GM12878 (cell line): ENCODE results near the gene CDPF1. TPM values are rescaled to one million over a fixed set of nuclear protein-coding genes. Genes with fewer than 3 reads are reported as not detected.

Experiments used
- ATAC-seq: fragments of 200-7000 bp; cut with Tn5 transposase; 3 replicates; pipeline ENCODE4 v1.9.1; 2020; ENCODE audit warnings: mild to moderate bottlenecking, moderate library complexity
- BruUV-seq: library from RNA; stranded (reverse); fragments of 400-500 nt; replicated peaks from 2 replicates; lab custom pipeline; 2021; lab: Mats Ljungman, UMichigan
- CTCF ChIA-PET: fragments of 300-600 bp; sonication (Branson Sonifier 250); formaldehyde crosslinking; extraction: SDS; loops from one replicate; lab custom pipeline; 2021; ENCODE audit warnings: inconsistent platforms; lab: Yijun Ruan, JAX
- POLR2A ChIA-PET: fragments of 350-600 bp; formaldehyde crosslinking; extraction: SDS; loops from one replicate; lab custom pipeline; 2021; ENCODE audit warnings: inconsistent platforms; lab: Charles Lee
- RAD21 ChIA-PET: fragments of 300-600 bp; sonication (Branson Sonifier 250); formaldehyde crosslinking; loops from one replicate; lab custom pipeline; 2023; ENCODE audit warnings: antibody characterized with exemption; ENCODE audit not compliant: unreplicated experiment; lab: Charles Lee
- SMC1A ChIA-PET: fragments of 300-600 bp; sonication (Branson Sonifier 250); formaldehyde crosslinking; loops from one replicate; lab custom pipeline; 2023; ENCODE audit not compliant: unreplicated experiment, uncharacterized antibody; lab: Charles Lee
- DNase-seq: peaks from one replicate; pipeline ENCODE4 v3.0.0-alpha.2; 2011; ENCODE audit warnings: low read depth, low spot score
- FAIRE-seq: peaks from 3 replicates; lab custom pipeline; 2011; peaks lifted over from hg19 to GRCh38; lab: Jason Lieb, UNC
- H2AFZ ChIP-seq: 2 replicates; pipeline ENCODE4 v1.6.0; 2011; ENCODE audit warnings: low read depth, low read length, control low read depth; ENCODE audit not compliant: control insufficient read depth
- H3K27ac ChIP-seq: 2 replicates; pipeline ENCODE4 v1.5.1; 2011; ENCODE audit warnings: control low read depth; ENCODE audit not compliant: control insufficient read depth, insufficient read depth
- H3K27me3 ChIP-seq, 2 experiments: replicated peaks in 1 of 2; 2 replicates each; pipeline versions ENCODE4 v1.6.0 to v1.6.1; 2011; ENCODE audit warnings: low read length in 1 of 2; ENCODE audit not compliant: control insufficient read depth in 2 of 2, insufficient read depth in 2 of 2
- H3K36me3 ChIP-seq, 2 experiments: 2 replicates each; pipeline ENCODE4 v1.5.1; 2011; ENCODE audit warnings: low read length in 1 of 2; ENCODE audit not compliant: control insufficient read depth in 2 of 2, insufficient read depth in 2 of 2
- H3K4me1 ChIP-seq: 2 replicates; pipeline ENCODE4 v1.6.1; 2011; ENCODE audit warnings: mild to moderate bottlenecking, low read length, moderate library complexity, mixed read lengths; ENCODE audit not compliant: control insufficient read depth, insufficient read depth
- H3K4me2 ChIP-seq: 2 replicates; pipeline ENCODE4 v1.6.0; 2011; ENCODE audit warnings: control low read depth; ENCODE audit not compliant: control insufficient read depth, insufficient read depth
- H3K4me3 ChIP-seq: fragments of 200-600 bp; sonication (generic); 2 replicates; pipeline ENCODE4 v1.5.1; 2016
- H3K79me2 ChIP-seq: 2 replicates; pipeline ENCODE4 v1.6.0; 2011; ENCODE audit warnings: low read length; ENCODE audit not compliant: control insufficient read depth, insufficient read depth
- H3K9ac ChIP-seq: 2 replicates; pipeline ENCODE4 v1.8.0; 2011; ENCODE audit warnings: low read length, control low read depth, mixed read lengths; ENCODE audit not compliant: control insufficient read depth, insufficient read depth
- H3K9me3 ChIP-seq: replicated peaks from 3 replicates; pipeline ENCODE4 v1.5.1; 2011; ENCODE audit warnings: mild to moderate bottlenecking, low read length; ENCODE audit not compliant: control insufficient read depth, insufficient read depth
- H4K20me1 ChIP-seq: 2 replicates; pipeline ENCODE4 v1.6.0; 2011; ENCODE audit not compliant: control insufficient read depth, insufficient read depth
- BMI1 ChIP-seq: fragments of 450-650 bp; IDR thresholded peaks from 2 replicates; pipeline ENCODE4 v1.6.1; 2016; ENCODE audit warnings: mild to moderate bottlenecking, moderate library complexity, borderline replicate concordance
- EGR1 ChIP-seq, 2 experiments: IDR thresholded peaks; 1 replicate in 1 of 2; 2 replicates in 1 of 2; pipeline ENCODE4 v1.6.1; 2011 to 2012; ENCODE audit warnings: low read depth in 2 of 2, low read length in 2 of 2, borderline replicate concordance in 1 of 2, mild to moderate bottlenecking in 1 of 2, moderate library complexity in 1 of 2
- HDAC2 ChIP-seq: fragments of 200-600 bp; sonication (generic); IDR thresholded peaks from 2 replicates; pipeline ENCODE4 v1.6.1; 2017
- IKZF2 ChIP-seq, 2 experiments: fragments of 450-650 bp; IDR thresholded peaks; 2 replicates each; pipeline ENCODE4 v1.6.1; 2017; ENCODE audit warnings: mild to moderate bottlenecking in 2 of 2, moderate library complexity in 2 of 2
- WGBS: methylation state at CpG from one replicate; pipeline ENCODE4 v1.1.6; 2016; ENCODE audit warnings: low lambda C conversion rate; ENCODE audit not compliant: insufficient replicate concordance, insufficient coverage; ENCODE audit errors: missing lambda C conversion rate; 5-methylcytosine and 5-hydroxymethylcytosine counted together
- in situ Hi-C: fragments of 300-500 bp; cut with MboI; formaldehyde crosslinking; loops from 9 replicates; pipeline ENCODE4 v1.14.3; 2018; ENCODE audit warnings: mixed read lengths
- intact Hi-C: fragments of 100-400 bp; cut with micrococcal nuclease; formaldehyde crosslinking; loops from one replicate; pipeline ENCODE4 v1.14.2; 2022; ENCODE audit not compliant: unreplicated experiment
- polyA plus RNA-seq, 11 experiments: library from polyadenylated mRNA; depleted of rRNA in 4 of 11; unstranded in 6 of 11; stranded (reverse) in 5 of 11; fragments of >200 nt; fragmentation: Nextera tagmentation in 4 of 11; fragmentation: Illumina TruSeq in 1 of 11; extraction: Ambion mirVana in 4 of 11; extraction: Trizol in 1 of 11; gene quantifications; 1 replicate in 1 of 11; 2 replicates in 10 of 11; pipeline versions ENCODE4 v1.2.1 to v1.2.3, GENCODE V29; 2011 to 2016; ENCODE audit warnings: inconsistent platforms in 2 of 11, missing spikeins in 2 of 11, low read depth in 1 of 11
- total RNA-seq, 4 experiments: library from RNA; depleted of rRNA in 3 of 4; stranded (reverse); fragments of >200 nt in 3 of 4; fragmentation: Illumina TruSeq in 1 of 4; extraction: Trizol in 1 of 4; gene quantifications; 2 replicates each; pipeline versions ENCODE4 v1.2.1 to v1.2.3, GENCODE V29; 2013 to 2021
- TF ChIP-seq, protein P1 (sequence below): fragments of 450-650 bp; formaldehyde crosslinking; IDR thresholded peaks from 2 replicates; pipeline ENCODE4 v1.4.0; 2020; ENCODE audit warnings: mild to moderate bottlenecking, moderate library complexity
- TF ChIP-seq, protein P2 (sequence below): IDR thresholded peaks from 2 replicates; pipeline ENCODE4 v1.6.1; 2011; ENCODE audit warnings: low read depth, low read length, improper control_type of control experiment, borderline replicate concordance

The CDPF1 gene
- total and polyA plus RNA-seq, 10 of the 15 experiments (the other 5 are each of a cell fraction or from before 2014, with no cell fraction given): 1.0 to 22.4 (median 7.9) TPM

DNA sequence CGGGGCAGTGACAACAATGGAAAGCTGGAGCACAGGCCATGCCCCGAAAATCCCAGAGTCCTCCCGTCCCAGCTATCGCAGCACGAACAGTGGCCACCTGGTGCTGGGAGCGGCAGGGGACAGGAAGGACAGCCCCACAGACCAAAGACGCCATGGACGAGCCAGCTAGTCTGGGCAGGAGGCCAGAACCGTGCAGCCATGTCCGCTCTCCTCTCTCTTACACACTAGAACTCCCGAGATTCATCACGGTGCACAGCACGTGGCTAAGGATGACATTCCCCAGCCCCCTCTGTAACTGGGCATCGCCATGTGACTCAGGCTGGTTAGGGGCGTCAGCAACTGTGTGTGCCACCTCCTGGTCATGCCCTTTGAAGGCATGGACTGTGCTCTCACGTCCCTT, 4.6 kb downstream of the CDPF1 start:
- ChIA-PET SMC1A (no interaction called here), CTCF (interaction anchor here (0.5 to 1.5 kb wide), 2 partner anchors 157 to 239 kb away, joined by 3 read pairs; no protein-coding TSS in a partner anchor), RAD21 (no interaction called here), POLR2A (interaction anchor here (0.5 kb wide), 1 partner anchor 8 kb away, joined by 4 read pairs; no protein-coding TSS in a partner anchor)
- DNase-seq: no peak
- no peak for ATAC-seq
- no peaks in the 10 kb centered on the region for H3K4me1 ChIP-seq
- H3K36me3 ChIP-seq: no peaks in the 10 kb centered on the region
- no peak overlapping the region for H3K4me3 ChIP-seq
- H3K27ac ChIP-seq: no peak overlapping the region
- H4K20me1 ChIP-seq: no peaks in the 10 kb centered on the region
- H2AFZ ChIP-seq: no peak overlapping the region
- no peaks in the 10 kb centered on the region for H3K27me3 ChIP-seq
- in situ Hi-C loops: no loop called here
- peaks cover 8% of the 10 kb centered on the region for H3K79me2 ChIP-seq
- 87% methylated on average over 16 of the region's 16 CpGs for WGBS
- FAIRE-seq: no peak
- BruUV-seq: no TSS peak
- H3K9ac ChIP-seq: no peak overlapping the region
- no peaks in the 10 kb centered on the region for H3K9me3 ChIP-seq
- TF ChIP-seq EGR1 (IDR thresholded peaks at IDR 0.05; ENCODE audit: borderline replicate concordance in 1 of 2, low read depth in 2 of 2, low read length in 2 of 2) (no peak), HDAC2 (no peak), IKZF2 (IDR thresholded peaks at IDR 0.05) (no peak), BMI1 (no peak)
- TF ChIP-seq, protein P1, sequence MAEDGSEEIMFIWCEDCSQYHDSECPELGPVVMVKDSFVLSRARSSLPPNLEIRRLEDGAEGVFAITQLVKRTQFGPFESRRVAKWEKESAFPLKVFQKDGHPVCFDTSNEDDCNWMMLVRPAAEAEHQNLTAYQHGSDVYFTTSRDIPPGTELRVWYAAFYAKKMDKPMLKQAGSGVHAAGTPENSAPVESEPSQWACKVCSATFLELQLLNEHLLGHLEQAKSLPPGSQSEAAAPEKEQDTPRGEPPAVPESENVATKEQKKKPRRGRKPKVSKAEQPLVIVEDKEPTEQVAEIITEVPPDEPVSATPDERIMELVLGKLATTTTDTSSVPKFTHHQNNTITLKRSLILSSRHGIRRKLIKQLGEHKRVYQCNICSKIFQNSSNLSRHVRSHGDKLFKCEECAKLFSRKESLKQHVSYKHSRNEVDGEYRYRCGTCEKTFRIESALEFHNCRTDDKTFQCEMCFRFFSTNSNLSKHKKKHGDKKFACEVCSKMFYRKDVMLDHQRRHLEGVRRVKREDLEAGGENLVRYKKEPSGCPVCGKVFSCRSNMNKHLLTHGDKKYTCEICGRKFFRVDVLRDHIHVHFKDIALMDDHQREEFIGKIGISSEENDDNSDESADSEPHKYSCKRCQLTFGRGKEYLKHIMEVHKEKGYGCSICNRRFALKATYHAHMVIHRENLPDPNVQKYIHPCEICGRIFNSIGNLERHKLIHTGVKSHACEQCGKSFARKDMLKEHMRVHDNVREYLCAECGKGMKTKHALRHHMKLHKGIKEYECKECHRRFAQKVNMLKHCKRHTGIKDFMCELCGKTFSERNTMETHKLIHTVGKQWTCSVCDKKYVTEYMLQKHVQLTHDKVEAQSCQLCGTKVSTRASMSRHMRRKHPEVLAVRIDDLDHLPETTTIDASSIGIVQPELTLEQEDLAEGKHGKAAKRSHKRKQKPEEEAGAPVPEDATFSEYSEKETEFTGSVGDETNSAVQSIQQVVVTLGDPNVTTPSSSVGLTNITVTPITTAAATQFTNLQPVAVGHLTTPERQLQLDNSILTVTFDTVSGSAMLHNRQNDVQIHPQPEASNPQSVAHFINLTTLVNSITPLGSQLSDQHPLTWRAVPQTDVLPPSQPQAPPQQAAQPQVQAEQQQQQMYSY (CRISPR knock-in tag): no peak
- TF ChIP-seq, protein P2, sequence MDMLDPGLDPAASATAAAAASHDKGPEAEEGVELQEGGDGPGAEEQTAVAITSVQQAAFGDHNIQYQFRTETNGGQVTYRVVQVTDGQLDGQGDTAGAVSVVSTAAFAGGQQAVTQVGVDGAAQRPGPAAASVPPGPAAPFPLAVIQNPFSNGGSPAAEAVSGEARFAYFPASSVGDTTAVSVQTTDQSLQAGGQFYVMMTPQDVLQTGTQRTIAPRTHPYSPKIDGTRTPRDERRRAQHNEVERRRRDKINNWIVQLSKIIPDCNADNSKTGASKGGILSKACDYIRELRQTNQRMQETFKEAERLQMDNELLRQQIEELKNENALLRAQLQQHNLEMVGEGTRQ: no peak
- intact Hi-C loops: no loop called here
- no peak overlapping the region for H3K4me2 ChIP-seq
